Fibroblast of villous mesenchyme (primary cell): Measurements from ENCODE around the gene SIRPA. TPM values are rescaled to one million over a fixed set of nuclear protein-coding genes. Genes with fewer than 3 reads are reported as not detected.

Source experiments
- DNase-seq: peaks from one replicate; pipeline ENCODE4 v3.0.0-alpha.2; 2010; ENCODE audit warnings: low read depth
- H3K4me3 ChIP-seq: 2 replicates; pipeline ENCODE4 v1.5.1; 2011; ENCODE audit warnings: low read depth, mild to moderate bottlenecking, low read length
- total RNA-seq: library from RNA; depleted of rRNA; stranded (reverse); fragments of >200 nt; gene quantifications from 2 replicates; pipeline ENCODE4 v1.2.3, GENCODE V29; 2012
- TF ChIP-seq, protein P1 (sequence below): IDR thresholded peaks from 2 replicates; pipeline ENCODE4 v1.5.1; 2012; ENCODE audit warnings: low read depth, mild to moderate bottlenecking, low read length; ENCODE audit not compliant: insufficient read depth

SIRPA gene
- total RNA-seq, 1 donor = 3.9 TPM

DNA sequence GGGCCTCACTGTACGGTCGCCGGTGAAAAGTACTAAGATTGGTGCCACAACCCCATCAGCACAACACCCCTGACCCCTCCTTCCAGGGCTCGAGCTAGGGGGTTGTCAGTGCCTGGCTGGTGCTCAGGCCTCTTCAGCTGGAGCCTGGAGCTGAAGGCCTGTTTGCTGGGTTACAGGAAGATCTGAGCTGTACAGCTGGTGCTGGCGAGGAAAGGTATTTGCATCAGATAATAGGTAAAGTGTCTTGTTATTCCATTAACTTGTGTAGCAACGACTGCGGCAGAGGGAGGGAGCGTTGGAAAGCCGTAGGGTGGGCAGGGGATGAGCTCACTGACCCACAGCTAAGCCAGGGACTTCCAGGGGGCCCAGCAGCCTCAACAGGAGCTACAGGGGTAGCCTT, 15.8 kb upstream of the SIRPA start:
- no peak overlapping the region for H3K4me3 ChIP-seq
- TF ChIP-seq, protein P1, sequence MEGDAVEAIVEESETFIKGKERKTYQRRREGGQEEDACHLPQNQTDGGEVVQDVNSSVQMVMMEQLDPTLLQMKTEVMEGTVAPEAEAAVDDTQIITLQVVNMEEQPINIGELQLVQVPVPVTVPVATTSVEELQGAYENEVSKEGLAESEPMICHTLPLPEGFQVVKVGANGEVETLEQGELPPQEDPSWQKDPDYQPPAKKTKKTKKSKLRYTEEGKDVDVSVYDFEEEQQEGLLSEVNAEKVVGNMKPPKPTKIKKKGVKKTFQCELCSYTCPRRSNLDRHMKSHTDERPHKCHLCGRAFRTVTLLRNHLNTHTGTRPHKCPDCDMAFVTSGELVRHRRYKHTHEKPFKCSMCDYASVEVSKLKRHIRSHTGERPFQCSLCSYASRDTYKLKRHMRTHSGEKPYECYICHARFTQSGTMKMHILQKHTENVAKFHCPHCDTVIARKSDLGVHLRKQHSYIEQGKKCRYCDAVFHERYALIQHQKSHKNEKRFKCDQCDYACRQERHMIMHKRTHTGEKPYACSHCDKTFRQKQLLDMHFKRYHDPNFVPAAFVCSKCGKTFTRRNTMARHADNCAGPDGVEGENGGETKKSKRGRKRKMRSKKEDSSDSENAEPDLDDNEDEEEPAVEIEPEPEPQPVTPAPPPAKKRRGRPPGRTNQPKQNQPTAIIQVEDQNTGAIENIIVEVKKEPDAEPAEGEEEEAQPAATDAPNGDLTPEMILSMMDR = no peak
- DNase-seq = no peak

DNA sequence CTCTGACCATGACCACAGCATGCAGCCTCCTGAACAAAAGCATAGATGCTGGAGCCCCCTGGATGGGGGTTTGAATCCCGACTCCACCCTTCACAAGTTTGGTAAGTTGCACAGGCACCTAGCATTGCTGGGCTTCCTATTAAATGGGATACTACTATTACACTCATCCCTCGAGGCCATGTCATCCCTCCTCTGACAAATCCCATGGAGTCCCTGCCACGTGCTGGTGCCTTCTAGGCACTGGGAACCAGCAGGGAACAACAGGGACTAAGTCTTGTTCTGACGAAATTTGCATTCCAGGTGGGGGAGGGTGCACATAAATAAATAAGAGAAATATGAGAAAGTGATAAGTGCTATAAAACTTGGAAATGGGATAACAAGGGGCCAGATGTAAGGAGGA, 15.3 kb upstream of the SIRPA start:
- DNase-seq = no peak
- no peak overlapping the region for H3K4me3 ChIP-seq
- TF ChIP-seq, protein P1 = no peak

DNA sequence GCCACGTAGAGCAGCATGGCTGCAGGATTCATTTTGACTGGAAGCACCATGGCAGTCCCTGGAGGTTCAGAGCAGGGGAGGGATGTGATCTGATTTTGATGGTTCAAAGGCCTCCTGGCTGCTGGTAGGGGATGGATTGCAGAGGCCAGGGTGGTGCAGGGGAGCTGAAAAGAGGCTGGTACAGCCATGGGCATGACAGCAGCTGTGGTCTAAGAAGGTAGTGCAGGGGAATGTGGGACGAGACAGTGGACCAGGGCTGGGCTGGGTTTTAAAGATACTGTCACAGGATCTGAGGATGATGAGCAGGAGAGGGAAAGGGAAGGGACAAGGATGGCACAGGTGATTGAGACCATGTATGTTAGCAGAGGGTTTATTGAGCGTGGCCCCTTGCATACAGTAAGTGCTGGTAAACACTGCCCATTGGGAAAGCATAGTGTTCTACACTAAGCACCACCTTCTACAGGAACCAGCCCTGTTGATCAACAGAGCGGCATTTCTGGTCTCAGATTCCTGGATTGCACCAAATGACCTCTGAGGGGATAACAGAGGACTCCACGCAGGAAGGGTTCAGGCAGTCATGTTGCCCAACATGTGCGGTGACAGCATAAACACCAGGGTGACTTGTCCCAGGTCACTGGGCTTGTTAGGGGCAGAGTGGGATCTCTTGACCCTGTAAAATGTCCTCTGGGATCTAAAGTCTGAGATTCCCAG, 14.5 kb upstream of the SIRPA start:
- TF ChIP-seq, protein P1 = no peak
- no peak for DNase-seq
- no peak overlapping the region for H3K4me3 ChIP-seq

DNA sequence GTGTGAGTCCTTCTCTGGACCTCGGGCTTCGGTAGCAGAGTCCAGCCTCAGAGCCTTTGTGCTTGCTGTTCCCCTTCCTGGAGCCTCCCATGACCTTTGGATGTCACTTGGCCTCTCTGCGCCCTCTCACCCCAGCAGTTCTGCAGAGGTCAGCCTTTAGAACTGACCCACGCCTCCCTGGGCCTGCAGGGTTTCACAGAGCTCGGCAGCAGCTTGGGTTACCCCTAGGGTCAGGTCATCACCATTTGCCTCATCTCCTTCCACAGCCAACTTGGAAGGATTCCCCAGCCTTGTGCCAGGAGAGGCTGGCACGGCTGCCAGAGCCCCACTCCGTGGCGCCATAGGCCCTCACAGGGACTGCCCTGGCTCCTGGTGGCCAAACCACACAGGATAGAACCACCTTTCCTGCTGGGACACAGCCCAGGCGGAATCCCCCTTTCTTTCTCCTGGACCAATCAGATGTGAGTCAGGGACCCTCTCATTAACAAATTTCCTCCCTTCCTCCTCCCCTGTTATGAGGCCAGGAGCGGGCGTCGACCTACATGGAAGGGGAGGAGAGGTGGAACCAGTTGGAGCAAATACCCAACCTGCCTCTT, 13.9 kb upstream of the SIRPA start:
- no peak overlapping the region for H3K4me3 ChIP-seq
- TF ChIP-seq, protein P1 = no peak
- DNase-seq = no peak

DNA sequence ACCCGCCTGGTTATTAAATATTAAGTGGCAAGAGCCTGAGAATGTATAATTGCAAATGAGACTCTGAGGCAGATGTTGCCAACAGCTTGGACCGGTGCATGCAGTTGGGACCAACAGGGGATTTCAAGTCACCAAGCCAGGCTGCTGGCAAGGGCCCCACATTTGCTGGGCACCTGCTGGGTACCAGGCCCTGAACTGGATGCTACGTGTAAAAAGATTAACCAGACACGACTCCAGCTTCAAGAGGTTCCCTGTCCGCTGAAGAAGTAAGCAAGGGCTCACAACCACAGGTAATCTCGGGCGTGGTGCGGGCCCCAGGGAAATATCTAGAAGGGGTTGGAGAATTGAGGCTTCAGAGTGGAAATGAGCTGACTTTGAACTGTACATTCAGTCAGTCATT, 13.2 kb upstream of the SIRPA start:
- no peak overlapping the region for H3K4me3 ChIP-seq
- TF ChIP-seq, protein P1 = no peak
- DNase-seq = no peak

DNA sequence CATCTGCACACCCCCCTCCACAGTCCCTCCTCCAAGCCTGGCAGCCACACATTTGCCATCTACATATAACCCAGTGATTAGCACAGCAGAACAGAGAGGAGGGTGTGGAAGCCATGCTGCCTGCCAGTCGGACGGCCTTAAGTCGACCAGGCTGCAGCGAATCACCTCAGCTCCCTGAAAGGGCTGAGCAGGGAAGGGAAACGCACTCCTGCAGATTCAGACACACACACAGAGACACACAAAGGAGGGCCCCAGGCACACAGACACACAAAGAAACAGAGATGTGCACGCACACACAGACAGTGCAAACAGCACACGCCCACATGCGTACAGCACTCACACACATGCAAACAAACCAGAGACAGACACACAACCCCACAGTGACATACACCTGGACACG, 11.2 kb upstream of the SIRPA start:
- H3K4me3 ChIP-seq = no peak overlapping the region
- TF ChIP-seq, protein P1 = no peak
- DNase-seq = no peak
